ENCODE results near the gene BMPR1A.

DNA sequence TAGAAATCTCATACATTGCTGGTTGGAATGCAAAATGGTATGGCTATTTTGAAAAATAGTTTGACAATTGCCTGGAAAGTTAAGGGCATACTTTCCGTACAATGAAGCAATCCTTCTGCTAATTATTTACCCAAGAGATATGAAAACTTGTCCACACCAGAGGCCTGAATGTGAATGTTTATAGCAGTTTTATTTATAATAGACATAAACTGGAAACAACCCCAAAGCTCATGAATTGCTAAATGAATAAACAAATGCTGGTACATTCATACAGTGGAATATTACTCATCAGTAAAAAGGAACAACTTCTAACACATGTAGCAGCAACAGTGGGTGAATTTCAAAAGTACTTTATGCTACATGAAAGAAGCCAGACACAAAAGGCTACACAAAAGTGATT, 158.3 kb downstream of the BMPR1A start:
- no peak for TF ChIP-seq SPI1 (IDR thresholded peaks at IDR 0.05; ENCODE audit: borderline replicate concordance, low read depth)
- TF ChIP-seq, protein P1, sequence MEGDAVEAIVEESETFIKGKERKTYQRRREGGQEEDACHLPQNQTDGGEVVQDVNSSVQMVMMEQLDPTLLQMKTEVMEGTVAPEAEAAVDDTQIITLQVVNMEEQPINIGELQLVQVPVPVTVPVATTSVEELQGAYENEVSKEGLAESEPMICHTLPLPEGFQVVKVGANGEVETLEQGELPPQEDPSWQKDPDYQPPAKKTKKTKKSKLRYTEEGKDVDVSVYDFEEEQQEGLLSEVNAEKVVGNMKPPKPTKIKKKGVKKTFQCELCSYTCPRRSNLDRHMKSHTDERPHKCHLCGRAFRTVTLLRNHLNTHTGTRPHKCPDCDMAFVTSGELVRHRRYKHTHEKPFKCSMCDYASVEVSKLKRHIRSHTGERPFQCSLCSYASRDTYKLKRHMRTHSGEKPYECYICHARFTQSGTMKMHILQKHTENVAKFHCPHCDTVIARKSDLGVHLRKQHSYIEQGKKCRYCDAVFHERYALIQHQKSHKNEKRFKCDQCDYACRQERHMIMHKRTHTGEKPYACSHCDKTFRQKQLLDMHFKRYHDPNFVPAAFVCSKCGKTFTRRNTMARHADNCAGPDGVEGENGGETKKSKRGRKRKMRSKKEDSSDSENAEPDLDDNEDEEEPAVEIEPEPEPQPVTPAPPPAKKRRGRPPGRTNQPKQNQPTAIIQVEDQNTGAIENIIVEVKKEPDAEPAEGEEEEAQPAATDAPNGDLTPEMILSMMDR (IDR thresholded peaks at IDR 0.05; ENCODE audit: insufficient read depth, low read length): no peak
